ENCODE measurements around the gene REXO1.
A peak's percentile ranks its signal among the peaks of the same experiment; 100 is the strongest.

Gene REXO1

DNA sequence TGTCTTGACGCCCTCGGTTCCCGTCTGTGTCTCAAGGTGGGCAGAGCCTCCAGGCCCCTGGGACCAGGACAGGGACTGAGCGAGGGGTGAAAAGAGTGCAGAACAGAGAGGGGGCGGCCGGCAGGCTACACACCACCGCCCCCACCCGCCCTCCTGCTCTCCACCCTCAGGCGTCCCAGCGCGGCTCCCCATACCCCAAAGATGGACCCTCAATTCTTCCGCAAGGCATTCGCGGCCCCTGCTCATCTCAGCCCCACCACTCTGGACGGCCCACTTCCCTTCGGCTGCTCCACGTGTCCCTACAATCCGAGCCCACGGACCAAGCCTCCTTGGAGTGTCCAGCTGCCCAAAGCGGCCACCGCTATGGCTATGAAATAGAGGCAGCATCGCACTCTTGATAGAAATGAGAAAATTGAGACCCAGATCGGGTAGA lies 13.3 kb upstream of the REXO1 start:
- DNase-seq (ENCODE audit: low read depth), result no peak

DNA sequence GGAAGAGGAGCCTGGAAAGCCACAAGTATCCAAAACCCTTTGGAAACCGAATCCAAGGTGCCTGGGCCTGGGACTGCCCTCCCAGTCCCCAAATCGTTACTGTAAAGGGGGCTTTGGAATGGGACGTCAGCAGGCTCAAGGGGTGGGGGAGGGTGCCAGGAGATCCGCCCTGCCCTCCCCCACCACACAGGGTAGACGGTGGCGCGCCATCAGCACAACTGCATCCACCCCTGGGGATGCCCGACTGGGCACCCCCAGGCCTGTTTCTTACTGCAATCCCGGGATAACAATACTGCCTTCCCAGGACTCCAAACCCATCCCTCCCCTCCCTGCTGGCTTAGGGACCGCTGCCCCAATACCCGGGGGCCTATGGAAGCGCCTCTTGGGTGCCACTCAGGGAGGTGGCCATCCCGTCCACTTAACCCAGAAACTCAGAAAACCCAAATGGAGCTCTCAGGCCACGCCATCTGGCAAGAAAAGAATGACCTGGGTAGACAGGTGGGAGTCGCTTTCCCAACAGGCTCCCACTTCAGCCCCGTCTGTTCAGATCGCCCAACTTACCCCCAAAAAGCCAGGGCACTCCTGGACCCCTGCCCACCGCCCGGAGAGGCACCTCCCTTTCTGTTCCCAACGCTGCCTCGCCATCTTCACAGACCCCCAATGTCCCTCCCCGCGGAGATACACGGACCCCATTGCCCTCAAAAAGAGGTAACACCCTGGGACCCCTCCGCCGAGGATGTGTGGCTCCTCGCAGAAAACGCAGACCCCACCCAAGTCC lies 12.7 kb upstream of the REXO1 start:
- no peak for DNase-seq (ENCODE audit: low read depth)

DNA sequence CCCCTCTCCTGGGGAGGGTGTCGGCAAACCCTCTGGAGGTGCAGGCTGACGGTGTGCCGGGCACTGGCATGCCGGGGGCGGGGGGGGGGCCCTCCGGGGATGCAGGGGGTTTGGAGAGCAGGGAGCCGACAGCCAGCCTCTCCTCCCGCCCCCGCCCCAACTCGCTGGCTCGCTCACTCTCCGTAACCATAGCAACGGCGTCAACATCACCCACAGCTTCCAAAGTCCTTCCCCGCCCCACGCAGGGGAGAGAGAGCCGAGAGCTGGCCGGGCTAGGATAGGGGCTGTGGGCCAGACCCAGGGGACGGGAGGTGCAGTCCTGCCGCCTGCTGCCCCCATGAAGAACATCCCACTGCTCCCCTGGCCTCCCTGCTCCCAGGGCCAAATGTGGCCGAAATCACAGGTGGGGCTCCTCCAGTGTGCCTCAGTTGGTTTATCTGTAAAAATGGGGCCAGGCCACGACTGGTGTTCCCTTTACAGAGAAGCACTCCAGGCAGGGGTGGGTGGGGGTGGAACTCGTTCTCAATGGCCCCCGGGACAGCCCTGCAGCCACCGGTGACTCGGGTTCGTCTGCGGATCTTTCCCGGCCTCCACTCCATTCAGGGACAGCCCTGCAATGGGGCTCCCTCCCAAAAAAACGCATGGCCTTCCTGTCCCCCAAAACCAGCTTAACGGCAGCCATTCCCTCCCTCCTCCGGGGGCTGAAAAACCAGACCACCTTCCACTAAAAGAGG lies 11.9 kb upstream of the REXO1 start:
- DNase-seq (ENCODE audit: low read depth), result peak; percentile 44

DNA sequence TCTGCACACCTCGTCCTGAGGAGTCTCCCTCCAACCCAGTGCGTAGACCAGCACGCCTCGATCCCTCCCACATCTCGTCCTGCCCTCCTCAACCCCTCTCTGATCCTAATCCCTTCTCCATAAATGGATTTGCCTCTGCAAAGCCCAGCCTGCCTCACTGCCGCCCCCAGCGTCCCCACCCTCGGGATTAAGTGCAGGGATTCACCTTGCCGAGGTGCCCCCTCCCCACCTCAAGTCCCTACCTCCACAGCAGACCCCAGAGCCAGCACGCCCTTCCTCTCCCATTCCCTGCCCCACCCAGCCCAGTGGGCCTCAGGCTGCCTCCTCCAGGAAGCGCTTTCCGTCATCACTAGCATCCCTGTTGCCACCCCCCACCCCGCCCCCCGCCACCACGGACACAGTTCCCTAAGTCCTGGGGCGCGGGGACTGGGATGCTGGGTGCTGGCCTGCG lies 11.1 kb upstream of the REXO1 start:
- DNase-seq (ENCODE audit: low read depth), result no peak

DNA sequence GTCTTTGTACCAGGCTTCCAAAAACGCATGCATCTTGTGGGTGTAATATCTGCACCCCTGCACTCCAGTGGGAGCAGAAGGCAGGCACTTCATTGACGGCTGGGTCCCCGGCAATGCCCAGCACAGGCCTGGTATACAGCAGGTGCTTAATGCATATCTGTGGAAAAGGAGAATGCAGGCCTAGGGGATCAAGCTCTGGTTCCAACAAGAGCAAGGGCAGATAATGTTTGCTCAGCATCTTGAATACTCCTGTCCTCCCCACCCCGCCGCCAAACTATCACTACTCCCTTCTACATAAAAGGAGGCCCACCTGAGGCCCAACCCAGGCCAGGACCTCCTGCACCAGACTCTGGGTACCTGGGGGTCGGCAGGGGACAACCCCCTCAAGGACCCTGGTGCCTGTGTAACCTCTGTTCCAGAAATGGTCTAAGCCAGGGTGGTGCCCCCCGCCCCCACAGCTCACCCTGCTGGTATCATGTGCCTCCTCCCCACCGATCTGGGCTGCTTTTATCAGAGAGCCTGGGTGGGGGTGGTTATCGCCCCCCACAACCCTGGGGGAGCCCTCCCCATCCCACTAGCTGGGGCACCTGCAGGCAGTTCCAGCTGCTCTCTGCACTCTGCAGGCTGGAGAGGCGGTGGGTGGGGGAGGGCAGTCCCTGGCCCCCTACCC lies 10.3 kb upstream of the REXO1 start:
- no peak for DNase-seq (ENCODE audit: low read depth)

DNA sequence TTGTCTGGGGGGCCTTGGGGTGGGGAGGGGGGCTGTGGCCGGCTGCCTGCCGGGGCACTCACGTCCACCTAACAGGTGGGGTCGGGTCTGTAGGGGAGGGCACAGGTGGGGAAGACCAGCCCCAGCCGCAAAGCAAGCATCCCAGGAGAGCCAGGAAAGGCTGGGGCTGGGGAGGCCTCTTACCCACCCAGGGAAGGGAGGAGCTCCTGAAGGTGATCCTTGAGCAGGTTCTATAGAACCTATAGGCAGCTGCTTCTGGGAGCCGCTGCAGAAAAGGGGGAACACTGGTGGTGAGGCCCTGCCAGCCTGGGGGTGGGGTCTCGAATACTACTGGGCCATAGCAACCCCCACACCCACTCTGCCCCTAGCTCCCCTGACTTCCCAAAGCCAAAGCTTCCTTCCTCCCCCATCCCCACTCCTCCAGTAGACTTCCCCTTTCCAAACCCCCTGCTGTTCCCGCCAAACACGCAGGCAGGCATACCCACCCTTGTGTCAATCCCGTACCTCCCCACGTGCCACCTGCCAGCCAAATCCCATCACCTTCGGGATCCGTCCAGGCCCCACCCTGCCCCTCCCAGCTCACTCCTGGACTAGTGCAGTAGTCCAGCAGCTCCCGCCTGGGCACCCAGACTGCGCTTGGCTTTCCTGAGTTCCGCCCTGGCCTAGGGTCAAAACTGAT lies 9.5 kb upstream of the REXO1 start:
- no peak for DNase-seq (ENCODE audit: low read depth)

DNA sequence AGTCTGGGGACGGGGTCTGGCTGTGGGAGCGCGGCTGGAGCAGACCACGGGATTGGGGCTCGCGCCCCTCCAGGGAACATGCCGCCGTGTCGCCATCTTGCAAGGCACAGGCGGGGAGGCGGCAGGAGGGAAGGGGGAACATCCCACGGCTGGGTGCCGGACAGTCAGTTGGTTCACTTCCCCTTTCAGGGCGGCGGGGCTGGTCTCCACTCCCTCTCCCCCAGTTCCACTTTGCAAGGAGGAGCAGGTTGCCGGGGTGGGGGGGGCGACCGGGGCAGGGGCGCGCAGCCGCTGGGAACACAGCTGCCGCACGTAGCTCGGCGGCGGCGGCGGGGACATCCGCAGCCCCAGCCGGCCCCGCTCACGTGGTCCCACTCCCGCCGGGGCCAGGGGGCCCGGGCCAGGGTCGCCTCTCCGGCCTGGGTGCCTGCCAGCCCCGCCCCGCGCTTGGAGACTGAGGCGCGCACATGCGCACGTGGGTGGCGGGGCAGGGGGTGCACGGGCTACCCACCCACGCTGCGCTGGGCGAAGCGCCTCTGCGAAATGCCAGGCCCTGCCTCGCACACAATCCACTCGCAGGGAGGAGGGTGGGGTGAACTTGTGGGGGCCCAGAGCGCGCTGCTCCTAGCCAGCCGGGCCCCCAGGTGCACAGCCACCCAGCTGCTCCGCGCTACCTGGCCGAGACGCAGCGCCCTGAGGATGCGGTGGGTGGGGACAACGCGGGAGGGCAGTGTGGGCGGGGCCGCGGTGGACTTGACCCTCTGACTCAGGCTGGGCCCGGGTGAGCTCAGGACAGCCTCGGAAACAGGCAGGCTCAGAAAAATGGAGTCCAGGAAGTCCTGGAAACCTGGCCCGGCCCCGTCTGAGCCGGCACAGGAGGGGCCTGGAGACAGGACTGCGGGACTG lies 8.7 kb upstream of the REXO1 start:
- peak; percentile 47 for DNase-seq (ENCODE audit: low read depth)

DNA sequence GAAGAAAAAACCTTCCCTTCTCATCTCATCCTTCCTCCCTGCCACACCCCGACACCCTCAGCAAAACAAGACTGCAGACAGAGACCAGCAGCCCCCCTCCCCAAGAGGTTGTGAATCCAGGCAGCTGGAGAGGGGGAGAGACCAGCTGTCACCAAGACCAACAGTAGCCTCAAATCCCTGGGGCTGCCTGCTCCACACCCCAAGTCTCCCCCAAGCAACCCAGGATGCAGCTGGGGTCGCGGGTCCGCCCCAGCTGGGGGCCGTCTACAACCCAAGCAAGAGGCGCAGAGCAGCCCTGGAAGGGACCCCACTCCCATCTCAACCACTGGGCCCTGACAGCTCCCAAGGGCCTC lies 8.0 kb upstream of the REXO1 start:
- DNase-seq (ENCODE audit: low read depth), result no peak

DNA sequence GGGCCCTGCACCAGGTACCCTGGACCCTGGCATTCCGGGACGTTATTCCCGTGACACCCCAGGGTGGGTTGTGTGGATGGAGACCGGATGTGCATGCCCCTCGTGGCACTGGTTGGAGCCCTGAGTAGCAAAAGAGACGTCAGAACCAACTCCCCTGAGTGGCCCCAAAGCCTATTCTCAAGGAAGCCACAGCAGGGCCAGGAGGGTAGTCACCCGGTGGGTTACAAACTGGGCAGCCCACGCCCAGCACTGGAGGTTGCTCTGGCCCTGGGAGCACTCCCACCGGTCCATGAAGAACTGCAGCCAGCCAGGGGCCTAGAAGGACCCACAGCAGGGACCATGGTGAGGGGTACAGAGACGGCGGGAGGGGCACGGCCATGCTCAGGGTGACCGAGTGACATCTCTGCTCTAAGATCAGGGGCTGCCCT lies 7.6 kb upstream of the REXO1 start:
- no peak for DNase-seq (ENCODE audit: low read depth)

DNA sequence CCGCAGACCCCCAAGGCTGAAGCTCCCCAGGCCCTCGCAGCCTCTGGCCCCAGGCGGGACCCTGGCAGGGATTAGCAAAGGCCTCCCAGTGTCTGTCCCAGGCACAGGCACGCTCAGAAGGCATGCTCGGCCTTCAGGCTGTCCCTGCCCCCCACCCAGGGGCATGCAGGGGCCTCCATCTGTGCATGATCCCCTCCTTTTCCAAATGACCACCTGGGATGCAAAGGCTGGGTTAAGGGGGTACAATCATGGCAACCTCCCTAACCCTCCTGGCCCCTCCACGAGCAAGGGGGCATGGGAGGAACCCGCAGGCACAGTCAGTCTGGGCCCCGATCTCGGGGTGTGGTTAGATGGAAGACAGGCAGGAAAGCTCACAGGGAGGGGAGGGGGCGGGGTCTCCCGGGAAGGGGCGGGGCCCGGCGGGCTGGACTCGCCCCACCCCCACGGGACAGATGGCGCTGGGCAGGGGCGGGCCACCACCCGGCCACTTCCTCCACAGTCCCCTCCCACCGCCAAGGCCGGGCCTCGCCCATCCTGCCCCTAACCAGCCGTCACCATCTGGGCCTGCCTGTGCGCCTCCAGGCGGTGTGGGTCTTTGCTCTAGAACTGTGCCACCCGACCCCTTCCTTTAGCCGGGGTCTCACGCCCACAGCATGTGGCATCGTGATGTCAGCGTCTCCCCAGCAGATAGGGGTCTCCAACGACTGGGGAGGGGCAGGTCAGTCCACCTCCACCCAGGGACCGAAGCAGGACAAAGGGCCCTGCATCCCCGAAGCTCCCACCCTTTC lies 7.0 kb upstream of the REXO1 start:
- DNase-seq (ENCODE audit: low read depth), result peak; percentile 84

DNA sequence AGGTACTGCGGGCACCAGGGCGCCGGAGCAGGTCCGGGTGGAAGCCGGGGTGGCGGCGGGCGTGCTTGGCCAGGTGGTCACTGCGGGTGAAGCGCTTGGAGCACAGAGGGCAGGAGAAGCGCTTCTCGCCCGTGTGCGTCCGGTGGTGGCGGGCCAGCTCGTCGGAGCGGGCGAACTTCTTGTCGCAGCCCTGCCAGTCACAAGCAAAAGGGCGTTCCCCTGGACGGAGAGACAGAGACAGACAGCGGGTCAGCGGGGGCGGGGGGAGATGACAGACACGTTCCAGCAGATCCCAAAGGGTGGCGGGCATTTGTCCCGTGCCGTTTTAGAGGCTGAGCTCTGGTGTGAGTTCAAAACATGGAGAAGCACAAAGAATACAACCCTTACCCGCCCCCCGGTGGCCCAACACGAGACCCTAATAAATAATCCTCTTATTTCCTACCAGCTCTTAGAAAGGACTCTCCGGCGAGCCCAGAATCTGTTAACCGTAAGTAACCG lies 6.3 kb upstream of the REXO1 start:
- no peak for DNase-seq (ENCODE audit: low read depth)

DNA sequence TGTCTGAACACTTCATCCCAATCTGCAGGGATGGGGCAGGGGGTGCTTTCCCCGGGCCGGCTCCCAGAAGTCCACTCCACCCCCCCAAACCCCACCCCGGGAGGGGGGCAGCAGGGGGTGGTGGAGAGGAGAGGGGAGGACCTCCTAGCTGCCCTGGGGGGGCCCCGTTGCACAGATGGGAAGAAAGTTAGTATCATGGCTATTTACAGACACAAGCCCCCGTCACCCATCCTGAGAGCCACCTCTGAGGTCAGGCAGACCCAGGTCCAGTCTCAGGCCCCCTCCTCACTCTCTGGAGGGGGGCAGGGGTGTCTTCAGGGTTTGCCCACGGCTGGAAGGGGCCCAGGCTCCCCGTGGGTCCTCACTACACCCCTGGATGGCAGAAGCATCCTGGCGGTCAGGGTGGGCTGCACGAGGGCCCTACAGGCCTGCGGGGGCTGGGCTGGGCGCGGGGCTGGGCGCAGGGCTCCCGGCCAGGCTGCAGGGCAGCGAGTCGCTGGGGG lies 5.8 kb upstream of the REXO1 start:
- no peak for DNase-seq (ENCODE audit: low read depth)

DNA sequence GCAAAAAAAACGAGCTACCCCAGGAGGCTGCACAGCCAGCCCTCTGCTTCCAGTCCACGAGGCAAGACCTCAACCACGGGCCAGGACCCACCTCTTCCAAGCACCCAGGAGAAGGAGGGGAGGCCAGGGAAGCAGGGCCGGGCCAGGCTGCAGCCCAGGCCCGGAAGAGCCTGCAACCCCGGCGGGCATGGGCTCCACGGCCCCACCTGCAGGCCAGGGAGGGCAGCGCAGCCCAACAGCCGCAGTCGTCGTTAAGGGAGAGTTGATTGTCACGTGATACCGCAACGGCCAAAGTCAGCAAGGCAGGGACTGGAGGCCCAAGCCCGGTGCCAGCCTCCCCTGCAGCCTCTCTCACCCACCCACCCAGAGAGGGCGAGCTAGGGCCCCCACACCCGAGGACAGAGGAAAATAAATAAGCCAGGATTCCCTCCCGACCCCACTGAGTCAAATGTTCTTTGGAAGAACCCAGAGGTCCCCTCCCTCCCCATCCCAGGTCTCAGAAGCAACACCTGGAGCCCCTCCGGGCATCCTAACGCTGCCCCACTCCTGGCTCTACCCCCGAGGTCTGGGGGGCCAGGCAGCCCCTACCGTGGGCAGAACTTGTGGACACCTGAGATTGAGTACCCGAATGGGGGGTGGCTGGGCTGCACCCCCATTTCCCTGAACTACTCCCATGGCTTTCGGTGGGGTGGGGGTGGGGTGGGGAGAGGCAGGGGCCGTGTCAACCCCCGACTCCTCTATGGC lies 5.2 kb upstream of the REXO1 start:
- DNase-seq (ENCODE audit: low read depth), result peak; percentile 42

DNA sequence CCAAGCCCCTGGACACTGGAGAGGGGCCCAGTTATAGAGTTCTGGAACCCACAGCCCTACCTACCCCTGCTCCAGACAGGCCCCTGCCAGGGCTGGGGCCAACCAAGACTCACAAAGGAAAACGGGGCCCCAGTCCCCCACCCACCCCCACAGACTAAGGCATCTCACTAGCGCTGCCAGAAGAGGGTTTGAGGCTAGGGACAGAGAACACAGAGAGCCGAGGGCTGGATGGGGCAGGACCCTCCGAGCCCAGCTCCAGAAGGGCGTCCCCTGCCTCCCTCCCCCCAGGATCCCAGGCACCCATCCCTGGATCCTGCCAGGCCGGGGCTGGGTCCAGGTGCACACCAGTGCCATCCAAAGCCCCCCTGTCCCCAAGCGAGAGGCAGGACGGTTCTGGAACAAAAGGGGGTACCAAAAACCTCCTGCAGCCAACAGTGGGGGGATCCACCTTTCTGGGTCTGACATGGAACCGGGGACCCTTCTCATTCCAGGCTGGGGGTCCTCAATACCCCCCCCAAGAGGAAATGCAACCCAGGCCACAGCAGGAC lies 4.4 kb upstream of the REXO1 start:
- DNase-seq (ENCODE audit: low read depth), result no peak

DNA sequence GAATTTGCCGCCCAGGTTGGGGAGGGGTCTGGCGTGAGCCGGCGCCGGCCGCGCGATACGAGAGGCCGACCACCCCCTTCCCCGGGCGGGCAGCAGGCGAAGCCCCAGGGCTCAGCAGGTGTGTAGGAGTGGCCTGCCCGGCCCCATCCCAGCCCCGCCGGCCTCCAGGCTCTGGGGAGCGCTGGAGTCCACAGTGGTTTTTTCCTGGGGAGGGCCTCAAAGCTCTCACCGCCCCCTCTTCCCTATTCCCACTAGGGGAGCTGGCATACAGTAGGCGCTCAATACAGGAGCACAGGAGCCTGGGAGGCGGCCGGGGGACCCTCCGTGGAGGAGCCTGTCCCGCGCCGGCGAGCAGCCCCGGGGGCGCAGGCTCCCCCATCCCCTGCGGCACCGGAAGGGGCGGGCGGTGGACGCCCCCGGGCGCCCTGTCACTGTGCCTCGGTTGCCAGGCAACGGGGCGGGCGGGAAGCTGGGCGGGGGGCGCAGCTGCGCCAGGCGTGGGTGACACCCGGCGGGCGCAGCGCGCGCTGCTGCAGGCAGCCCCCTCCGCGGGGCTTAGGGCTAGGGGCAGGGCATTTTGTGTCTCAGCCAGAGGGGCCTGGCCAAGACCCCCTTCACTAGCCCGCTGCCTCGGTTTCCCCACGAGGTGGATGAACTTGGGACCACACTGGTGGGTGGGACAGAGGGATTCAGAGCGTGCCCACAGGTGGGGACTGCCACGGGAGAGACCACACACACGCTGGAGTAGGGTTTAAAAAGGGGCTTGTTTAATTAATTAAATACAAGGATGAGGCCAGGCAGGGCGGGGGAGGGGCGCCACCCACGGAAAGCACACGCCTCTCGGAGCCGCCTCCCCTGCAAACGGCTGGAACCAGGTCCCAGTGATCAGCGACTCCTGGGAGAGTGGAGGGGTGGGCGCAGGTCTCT lies 3.6 kb upstream of the REXO1 start:
- DNase-seq (ENCODE audit: low read depth), result no peak

DNA sequence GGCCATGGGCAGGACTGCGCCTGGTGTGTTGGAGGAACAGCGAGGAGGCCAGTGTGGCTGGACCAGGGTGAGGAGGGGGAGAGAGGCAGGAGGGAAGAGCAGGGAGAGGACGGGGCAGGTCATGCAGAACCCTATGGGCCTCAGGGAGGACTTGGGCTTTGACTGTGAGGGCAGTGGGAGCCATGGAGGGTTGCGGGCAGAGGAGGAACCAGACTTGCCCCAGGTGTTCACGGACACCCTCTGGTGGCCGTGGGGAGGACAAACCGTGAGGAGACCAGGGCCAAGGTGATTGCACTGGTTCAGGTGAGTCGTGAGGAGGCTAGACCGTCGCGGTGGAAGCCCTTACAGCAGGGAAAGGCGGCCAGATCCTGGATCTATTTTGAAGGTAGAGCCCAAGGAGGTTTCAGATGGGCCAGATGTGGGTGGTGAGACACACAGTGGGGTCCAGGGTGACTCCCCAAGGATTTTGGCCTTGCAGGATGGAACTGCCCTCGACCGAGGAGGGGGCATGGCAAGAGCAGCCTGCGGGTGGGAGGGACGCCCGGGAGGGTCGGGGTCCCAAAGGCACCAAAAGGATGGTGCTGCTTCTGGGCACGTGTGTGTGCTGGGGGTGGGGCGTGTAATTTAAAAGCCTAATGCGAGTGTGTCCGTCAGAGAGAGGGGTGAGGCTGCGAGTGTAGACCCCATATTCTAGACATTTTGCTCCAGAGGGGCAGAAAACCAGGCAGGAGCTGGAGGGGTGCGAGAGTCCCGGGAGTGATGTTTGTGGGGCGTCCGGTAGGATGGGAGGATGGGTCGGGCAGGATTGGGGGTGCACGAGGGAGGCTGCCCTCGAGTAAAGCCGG lies 2.7 kb upstream of the REXO1 start:
- DNase-seq (ENCODE audit: low read depth), result no peak

DNA sequence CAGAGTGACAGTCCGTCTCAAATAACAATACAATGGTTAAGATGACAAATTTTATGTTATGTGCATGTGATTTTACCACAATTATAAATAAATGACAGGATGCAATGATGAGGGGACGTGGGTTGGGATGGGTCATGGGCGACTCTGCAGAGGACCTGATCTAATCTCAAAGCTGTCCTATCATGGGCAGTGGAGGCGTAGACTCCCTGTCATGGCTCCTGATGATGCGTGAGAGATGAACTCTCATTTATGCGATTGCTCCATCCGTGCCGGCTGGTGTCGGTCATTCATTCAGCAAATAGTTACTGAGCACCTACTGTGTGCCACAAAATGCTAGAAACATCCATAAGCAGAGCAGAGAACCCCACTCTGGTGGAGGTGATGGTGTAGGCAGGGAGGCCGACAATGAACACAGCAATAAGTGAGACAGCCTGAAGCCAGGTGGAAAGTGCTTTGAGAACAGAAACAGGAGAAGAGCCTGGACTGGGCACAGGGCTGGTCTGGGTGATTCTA lies 1.7 kb upstream of the REXO1 start:
- no peak for DNase-seq (ENCODE audit: low read depth)

All from GM04504 (cell line).